Pons (tissue), 1 donor: ENCODE data around the gene SPACA7.

Source experiments
- DNase-seq: peaks from one replicate; pipeline ENCODE4 v3.0.0-alpha.2; 2016; ENCODE audit warnings: low spot score

Gene SPACA7

DNA sequence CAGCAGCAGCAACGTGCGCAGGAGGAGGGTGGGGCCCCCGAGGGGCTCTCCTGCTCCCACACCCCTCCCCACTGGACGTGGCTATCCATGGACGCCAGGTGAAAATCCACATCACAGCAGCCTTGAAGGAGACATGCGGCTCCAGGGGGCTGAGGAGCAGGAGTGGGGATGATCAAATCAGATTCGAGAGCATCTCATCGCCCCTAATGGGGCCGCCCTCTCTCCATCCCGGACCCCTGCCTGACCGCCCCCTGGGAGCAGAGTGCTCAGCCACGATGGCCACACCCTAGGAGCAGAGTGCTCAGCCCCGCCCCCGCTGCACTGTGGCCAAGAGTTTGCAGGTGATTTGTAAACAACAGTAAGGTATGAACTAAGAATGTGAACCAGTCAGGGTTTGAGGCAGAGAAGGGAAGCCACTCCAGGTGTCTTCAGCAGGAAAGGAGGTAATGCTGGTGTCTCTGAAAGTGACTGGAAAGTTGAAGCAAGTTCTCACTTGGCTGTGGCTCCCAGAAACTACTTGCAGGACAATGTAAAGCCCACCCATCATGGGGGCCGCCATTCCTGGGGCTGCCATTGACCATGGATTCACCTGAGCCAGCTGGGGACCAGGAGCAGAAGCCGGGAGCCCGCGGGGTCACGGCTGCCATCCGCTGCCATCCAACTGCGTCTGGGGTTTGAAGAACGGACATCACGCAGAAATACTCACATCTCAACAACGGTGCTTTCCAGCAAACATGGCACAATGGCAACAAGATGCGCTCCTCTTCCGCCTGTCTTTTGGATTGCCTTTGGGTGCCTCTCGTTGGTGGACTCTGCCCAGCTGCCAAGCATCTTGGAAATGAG is 71.8 kb downstream of the SPACA7 start:
- DNase-seq: no peak

GRCh38 chr13:112448621-112449544 is 72.7 kb downstream of the SPACA7 start:
- DNase-seq: no peak

DNA sequence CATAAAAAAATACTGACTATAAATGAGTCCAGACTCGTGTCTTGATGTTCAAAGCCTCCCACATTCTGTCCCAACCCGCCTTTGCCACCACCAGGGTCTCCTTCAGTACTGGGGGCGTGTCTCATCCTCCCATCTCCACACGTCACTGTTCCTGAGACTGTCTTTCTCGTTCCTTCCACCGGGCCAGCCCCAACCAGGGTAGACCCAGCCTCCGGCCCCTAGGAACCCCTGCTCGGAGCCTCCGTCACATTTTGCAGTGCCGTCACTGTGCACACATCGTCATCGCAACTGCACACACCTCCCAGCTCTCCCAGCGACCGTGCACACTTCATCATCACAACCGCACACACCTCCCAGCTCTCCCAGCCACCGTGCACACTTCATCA is 73.4 kb downstream of the SPACA7 start:
- no peak for DNase-seq

GRCh38 chr13:112450118-112450903 is 74.2 kb downstream of the SPACA7 start:
- DNase-seq: no peak

- DNase-seq: no peak
Measured at GRCh38 chr13:112450904-112451240, 74.7 kb downstream of the SPACA7 start.

GRCh38 chr13:112451512-112452379 is 75.6 kb downstream of the SPACA7 start:
- DNase-seq: no peak

DNA sequence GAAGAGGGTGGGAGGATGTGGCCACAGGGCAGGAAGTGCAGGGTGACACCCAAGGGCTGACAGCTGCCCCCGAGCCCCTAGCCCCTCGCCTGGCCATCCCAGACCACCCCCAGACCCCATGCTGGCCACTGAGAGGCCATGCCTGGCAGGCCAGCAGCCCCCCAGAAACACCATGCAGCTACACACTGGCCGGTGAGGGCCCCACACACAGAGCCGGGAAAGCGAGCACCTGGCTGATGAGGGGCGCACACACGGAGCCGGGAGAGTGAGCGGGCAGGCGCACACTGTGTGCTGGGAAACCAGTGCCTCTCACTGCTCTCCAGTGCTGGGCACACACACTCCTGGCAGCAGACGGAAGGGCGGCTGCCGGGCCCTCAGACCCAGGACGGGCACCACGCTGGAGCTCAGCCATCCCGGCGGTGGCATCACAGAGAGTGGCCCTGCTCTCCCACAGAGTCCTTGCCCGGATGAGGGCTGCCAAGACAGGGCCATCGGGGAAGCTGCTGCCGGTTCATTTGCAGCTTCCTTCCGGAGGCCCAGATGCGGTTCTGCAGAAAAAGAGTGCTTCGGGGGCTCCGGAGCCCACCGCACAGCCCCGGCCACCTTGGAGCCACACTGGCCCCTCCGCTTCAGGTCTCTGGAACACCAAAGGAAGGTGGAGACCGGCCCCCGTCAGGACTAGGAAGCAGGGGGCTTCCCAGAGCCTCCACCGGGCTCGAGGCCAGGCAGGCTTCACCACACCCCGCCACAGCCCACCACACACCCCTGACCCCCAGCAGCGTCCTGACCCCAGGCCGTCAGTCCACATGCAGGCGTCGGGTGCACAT is 76.4 kb downstream of the SPACA7 start:
- no peak for DNase-seq

DNA sequence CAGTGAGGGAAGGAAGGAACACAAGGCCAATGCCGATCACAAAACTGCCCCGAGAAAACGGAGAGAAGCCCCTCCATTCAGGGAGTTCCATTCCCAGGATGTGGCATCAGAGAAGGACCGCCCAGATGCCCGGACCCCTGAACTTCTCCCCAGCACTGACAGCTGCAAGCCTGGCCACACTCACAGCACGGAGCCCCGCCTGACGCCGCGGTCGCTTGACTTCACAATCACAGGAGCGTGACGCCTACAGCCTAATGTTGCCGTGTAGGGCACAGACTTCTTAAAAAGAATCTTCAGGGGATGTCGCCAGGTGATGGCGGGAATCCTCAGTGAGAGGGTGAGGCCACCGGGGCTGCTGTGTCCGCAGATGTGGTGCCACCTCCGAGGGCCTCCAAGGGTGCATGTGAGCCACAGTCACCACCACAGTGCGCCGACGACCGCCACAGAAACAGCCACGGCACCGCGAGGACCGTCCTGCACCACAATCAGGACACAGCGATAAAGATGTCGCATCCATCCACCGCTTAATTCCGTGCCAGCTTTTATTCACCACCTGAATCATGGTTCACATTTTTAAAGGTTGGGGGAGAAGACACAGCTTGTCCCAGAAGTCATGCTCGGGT is 77.2 kb downstream of the SPACA7 start:
- DNase-seq: no peak

DNA sequence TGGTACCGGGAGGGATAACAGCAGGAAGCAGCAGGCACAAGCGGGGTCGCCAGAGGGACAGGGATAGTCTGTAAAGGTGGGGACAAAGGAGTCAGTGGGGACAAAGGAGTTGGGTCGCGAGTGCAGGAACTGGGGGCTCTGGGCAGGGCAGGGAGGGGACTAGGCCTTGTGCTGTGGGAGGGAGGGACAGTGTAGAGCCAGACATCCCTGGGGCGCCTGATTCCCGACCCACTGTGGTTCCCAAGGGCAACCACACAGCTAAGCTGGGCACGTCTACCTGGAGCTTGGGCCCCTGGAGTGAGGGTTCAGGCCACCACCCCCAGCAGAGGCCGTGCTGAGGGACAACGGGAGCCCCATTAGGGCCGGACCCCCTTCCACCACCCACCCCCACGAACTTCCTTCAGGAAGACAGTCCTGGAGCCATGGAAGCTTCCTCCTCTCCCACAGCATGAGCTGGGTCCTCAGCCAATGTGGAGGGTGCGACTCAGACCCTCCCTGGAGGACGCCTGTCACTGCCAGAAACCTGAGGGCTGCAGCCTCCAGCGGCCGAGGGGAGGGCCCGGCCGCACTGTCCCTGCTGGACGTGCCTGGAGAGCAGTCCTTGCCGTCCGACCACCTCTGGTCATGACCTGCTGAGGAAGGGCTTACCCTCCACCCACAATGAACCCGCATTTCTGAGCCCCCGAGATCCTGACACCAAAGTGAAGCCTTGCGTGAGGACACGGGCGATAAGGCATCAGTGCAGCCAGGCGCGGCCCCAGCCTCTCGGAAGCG is 77.9 kb downstream of the SPACA7 start:
- DNase-seq: no peak

DNA sequence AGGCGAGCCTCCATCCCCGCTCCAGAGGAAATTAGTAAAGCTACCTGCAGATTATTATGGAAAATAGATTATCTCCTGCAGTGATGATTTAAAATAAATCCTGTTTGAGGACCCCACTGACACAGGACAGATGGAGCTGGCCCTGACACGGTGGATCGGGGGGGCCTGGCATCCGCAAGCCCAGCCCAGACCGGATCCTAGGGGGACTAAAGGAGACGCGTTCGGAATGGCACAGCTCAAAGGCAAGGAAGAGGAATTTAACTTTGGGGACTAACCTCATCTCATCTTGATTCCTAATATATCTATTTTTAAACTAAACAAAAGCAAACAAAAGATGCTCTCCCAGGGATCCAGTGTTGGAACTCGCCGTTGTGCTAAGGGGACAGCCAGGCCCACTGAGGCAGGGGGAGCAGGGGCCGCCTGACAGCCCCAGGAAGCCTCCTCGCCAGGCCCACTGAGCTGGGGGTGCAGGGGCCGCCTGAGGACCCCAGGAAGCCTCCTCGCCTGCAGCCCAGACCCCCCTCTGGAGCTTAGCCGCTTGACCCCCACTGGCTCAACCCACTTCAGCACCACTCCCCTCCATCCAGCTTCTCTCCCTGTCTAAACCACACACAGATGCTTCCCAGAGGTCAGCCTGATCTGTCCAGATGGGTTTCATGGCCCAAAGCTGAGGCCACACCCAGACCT is 78.6 kb downstream of the SPACA7 start:
- DNase-seq: no peak

DNA sequence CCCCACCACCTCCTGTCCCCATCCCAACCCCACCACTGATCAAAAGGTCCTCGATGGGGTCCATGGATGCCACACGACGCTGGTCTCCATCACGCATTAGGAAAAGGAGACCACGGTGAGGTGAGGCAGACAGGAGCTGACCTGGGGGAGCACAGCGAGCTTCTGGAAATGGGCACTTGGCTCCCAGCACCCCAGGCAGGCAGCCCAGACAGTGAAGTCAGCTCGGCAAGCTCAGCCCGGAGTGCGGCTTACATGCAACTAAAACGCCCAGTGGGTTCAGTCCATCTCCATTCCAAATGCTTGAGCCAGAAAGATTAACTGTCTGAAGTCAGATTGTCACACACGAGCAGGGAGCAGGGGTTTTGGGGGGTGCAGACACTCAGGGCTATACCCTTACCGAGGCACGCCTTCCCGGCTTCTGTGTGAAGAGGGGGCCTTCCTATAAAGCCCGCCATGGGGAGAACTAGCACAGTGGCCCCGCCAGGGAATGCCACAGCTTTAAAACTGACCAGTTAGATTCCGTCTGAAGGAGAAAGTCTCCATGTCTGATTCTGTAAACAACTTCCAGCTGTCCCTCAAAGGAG is 79.4 kb downstream of the SPACA7 start:
- no peak for DNase-seq

DNA sequence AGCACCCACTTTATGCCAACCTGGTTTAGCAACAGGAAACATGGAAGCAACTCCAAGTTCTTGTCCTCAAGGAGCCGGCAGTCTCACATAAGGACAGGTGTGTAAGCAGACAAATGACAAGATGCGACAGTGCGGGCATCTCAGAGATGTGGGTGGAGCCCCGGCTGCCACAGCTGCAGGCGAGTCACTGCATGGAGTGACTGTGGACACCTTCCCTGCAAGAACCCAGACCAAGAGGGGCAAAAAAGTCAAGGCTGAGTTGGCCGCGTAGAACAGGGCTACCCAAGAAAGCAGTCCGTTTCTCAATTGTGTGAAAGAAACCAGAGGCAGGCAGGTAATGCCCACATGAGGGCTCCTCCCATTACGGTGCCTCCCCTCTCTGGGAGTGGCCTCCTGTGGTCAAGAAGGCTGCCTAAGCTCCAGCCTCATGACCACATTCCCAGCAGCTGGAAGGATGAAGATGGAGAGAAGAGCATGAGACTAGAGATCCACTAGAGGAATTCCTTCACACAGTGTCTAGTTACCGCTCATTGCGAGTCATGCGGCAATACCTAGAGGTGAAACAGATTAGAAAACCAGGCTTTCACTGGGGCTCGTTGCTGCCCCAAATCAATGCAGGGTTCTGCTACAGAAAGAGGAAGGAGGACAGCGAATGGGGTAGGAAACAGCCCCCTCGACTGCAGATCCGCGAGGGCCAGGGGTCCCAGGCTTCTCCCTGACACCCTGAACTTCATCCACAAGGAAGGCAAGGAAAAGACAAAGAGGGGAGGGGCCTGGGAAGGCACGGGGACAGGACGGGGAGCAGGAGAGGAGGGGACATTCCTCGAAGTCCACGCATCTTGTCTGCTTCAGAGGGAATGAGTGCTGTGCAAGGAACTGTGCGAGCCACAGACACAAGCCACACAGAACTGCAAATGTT is 80.2 kb downstream of the SPACA7 start:
- no peak for DNase-seq

DNA sequence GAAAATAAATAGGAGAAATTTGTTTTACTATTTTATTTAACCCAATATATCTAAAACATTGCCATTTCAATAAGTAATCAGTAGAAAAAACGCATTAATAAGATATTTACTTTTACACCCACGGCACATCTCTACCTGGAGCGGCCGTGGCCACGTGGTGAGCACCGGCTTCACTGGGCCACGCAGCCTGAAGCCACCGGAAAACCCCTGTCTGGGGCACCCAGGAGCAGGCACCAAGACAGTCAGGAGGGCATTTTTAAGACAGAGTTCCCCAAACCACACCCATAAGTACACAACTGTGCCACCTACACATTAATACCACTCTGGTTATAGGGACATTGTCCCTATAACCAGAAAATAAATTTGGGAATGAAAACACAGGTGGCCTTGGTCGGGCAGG is 80.9 kb downstream of the SPACA7 start:
- DNase-seq: no peak

DNA sequence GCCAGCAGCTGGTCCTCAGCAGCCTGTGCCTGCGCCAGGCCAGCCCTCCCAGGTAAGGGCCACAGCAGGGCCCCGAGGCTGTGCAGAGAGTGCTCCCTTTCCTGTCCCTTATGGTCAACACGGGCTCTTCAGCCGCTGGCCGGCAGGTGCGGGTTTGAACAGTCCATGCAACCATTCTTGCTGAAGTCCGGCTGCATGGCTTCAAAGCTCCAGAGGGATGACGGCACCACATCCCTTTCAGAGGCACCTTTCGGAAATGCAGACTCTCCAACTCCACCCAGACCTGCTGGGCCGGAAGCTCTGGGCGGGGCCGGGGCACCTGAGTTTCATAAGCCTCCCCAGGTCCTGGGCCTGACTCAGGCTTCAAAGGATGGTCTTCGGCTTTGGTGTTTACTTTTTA is 81.3 kb downstream of the SPACA7 start:
- no peak for DNase-seq

DNA sequence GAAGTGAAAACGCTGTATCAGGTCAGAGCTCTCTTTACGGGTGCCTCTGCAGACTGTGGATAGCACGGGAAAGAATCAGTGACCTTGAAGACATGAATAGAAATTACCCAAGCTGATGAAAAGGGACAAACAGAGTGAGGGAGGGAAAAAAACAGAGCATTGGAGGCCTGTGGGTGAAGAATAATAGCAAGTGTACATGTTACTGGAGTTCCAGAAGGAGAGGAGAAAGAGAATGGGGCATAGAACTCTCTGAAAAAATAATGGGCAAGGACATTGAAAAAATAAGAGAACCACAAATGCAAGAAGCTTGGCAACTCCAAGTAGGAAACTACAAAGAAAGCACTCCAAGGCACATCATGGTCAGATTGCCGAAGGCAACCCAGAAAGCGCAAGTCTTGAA is 86.3 kb downstream of the SPACA7 start:
- DNase-seq: no peak

DNA sequence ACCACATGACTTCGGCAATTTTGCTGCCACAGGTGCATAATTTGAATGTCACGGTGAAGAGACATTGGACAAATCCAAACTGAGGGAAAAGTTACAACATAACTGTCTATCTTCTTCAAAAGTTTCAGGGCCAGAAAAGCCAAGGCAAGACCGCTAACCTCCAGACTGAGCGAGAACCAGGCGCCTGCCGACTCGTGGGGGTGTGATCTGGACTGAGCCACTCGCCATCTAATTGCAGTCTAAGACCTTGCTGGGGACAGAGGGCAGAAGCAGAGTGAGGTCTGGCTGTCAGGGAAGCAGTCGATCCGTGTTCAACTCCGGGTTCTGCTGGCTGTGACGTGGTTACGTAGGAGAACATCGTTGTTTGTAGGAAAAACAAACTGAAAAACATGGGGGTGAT is 88.6 kb downstream of the SPACA7 start:
- DNase-seq: no peak
